ENCODE data around the gene PRDM12.

The PRDM12 gene

DNA sequence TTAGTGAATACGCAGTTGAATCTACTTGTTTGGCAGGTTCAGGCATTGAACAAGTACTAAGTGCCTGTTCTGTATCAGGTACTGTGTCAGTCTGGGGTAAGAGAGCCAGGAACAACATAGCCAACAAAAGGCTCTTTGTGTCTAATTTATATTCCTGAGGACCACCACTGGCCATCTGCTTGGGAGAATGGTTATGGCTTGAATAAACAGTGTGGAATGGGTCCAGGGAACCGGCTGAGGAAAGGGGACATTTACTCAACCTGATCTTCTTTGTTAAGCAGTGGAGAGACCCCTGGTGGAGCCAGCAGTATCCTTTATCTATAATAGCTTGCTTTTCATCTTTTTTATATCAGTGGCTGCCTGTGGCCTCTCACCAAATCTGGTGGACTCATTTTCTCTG is 67.7 kb downstream of the PRDM12 start:
- DNase-seq = no peak
